Fibroblast of lung (primary cell): Measurements from ENCODE around the gene ABCB4. TPM values are rescaled to one million over a fixed set of nuclear protein-coding genes. Genes with fewer than 3 reads are reported as not detected.

Experiments used
- DNase-seq, 2 donors: peaks; one replicate each; pipeline versions ENCODE4 v3.0.0 to v3.0.0-alpha.2; 2010; ENCODE audit warnings: low read depth in 2 of 2
- H2AFZ ChIP-seq: 2 replicates; pipeline ENCODE4 v1.5.1; 2012; ENCODE audit warnings: low read length, control low read depth, inconsistent platforms
- H3K27ac ChIP-seq: 2 replicates; pipeline ENCODE4 v1.5.1; 2011; ENCODE audit warnings: low read length, control low read depth; ENCODE audit not compliant: insufficient read depth
- H3K27me3 ChIP-seq: 2 replicates; pipeline ENCODE4 v1.5.1; 2011; ENCODE audit warnings: mild to moderate bottlenecking, low read length; ENCODE audit not compliant: control insufficient read depth, insufficient read depth
- H3K36me3 ChIP-seq: 2 replicates; pipeline ENCODE4 v1.5.1; 2011; ENCODE audit warnings: low read length; ENCODE audit not compliant: control insufficient read depth, insufficient read depth
- H3K4me1 ChIP-seq: 2 replicates; pipeline ENCODE4 v1.5.1; 2011; ENCODE audit warnings: low read length; ENCODE audit not compliant: control insufficient read depth, insufficient read depth; ENCODE audit errors: extremely low read depth
- H3K4me2 ChIP-seq: 2 replicates; pipeline ENCODE4 v1.5.1; 2011; ENCODE audit warnings: low read length, control low read depth; ENCODE audit not compliant: insufficient read depth; ENCODE audit errors: extremely low read depth
- H3K4me3 ChIP-seq, 4 experiments: fragments of 200-600 bp in 1 of 4; sonication (generic) in 1 of 4; replicated peaks in 1 of 4; 2 replicates each; pipeline ENCODE4 v1.5.1; 2011 to 2016; ENCODE audit warnings: low read length in 4 of 4, low read depth in 3 of 4, mild to moderate bottlenecking in 3 of 4, control low read depth in 2 of 4, inconsistent platforms in 1 of 4, mixed read lengths in 1 of 4; ENCODE audit not compliant: insufficient read depth in 1 of 4; ENCODE audit errors: control extremely low read depth in 1 of 4
- H3K79me2 ChIP-seq: 2 replicates; pipeline ENCODE4 v1.5.1; 2012; ENCODE audit warnings: mild to moderate bottlenecking, low read length, inconsistent platforms; ENCODE audit not compliant: control insufficient read depth, insufficient read depth
- H3K9ac ChIP-seq: 2 replicates; pipeline ENCODE4 v1.5.1; 2011; ENCODE audit warnings: mild to moderate bottlenecking, low read length, control low read depth; ENCODE audit not compliant: insufficient read depth
- H3K9me3 ChIP-seq: 2 replicates; pipeline ENCODE4 v1.5.1; 2012; ENCODE audit warnings: low read depth, low read length; ENCODE audit not compliant: control insufficient read depth, insufficient read depth
- H4K20me1 ChIP-seq: 2 replicates; pipeline ENCODE4 v1.5.1; 2011; ENCODE audit warnings: low read length; ENCODE audit not compliant: control insufficient read depth, insufficient read depth; ENCODE audit errors: extremely low read depth
- CTCF ChIP-seq, 2 donors: IDR thresholded peaks in 1 of 2; conservative IDR thresholded peaks in 1 of 2; 1 replicate in 1 of 2; 2 replicates in 1 of 2; pipeline ENCODE4 v1.5.1; 2011 to 2012; ENCODE audit warnings: low read length in 2 of 2, control low read depth in 1 of 2, inconsistent platforms in 1 of 2, low read depth in 1 of 2, mild to moderate bottlenecking in 1 of 2
- EZH2 ChIP-seq: IDR thresholded peaks from 2 replicates; pipeline ENCODE4 v1.5.1; 2012; ENCODE audit warnings: low read length, control low read depth, mild to moderate bottlenecking; ENCODE audit errors: missing control alignments
- polyA plus RNA-seq, 2 donors: library from polyadenylated mRNA; depleted of rRNA in 1 of 2; stranded (reverse) in 1 of 2; unstranded in 1 of 2; fragments of >200 nt; gene quantifications; 2 replicates each; pipeline ENCODE4 v1.2.1, GENCODE V29; 2011 to 2012; ENCODE audit warnings: missing spikeins in 1 of 2
- total RNA-seq: library from RNA; depleted of rRNA; stranded (reverse); fragments of >200 nt; gene quantifications from 2 replicates; pipeline ENCODE4 v1.2.1, GENCODE V29; 2014

The ABCB4 gene
- total and polyA plus RNA-seq, 2 donors (not counting 1 experiment from before 2014, with no cell fraction given), result 0.16 to 0.66 TPM

GRCh38 chr7:87495366-87495765 is 19.9 kb upstream of the ABCB4 start:
- H3K27me3 ChIP-seq, result no peaks in the 10 kb centered on the region
- H3K36me3 ChIP-seq, result no peaks in the 10 kb centered on the region
- H3K9me3 ChIP-seq, result no peaks in the 10 kb centered on the region
- H3K4me2 ChIP-seq, result no peak overlapping the region
- TF ChIP-seq CTCF (conservative IDR thresholded peaks at IDR 0.05 in 1 of 2, IDR thresholded peaks at IDR 0.05 in 1 of 2; ENCODE audit: low read depth in 1 of 2, low read length in 2 of 2) (no peak), EZH2 (no peak)
- H3K27ac ChIP-seq, result no peak overlapping the region
- no peak overlapping the region for H3K9ac ChIP-seq
- no peak overlapping the region for H3K4me3 ChIP-seq
- no peak overlapping the region for H2AFZ ChIP-seq
- no peaks in the 10 kb centered on the region for H3K79me2 ChIP-seq
- no peaks in the 10 kb centered on the region for H3K4me1 ChIP-seq
- no peaks in the 10 kb centered on the region for H4K20me1 ChIP-seq
- DNase-seq, result no peak

GRCh38 chr7:87494454-87494853 is 19.0 kb upstream of the ABCB4 start:
- no peak overlapping the region for H3K9ac ChIP-seq
- no peaks in the 10 kb centered on the region for H4K20me1 ChIP-seq
- TF ChIP-seq EZH2 (no peak), CTCF (conservative IDR thresholded peaks at IDR 0.05 in 1 of 2, IDR thresholded peaks at IDR 0.05 in 1 of 2; ENCODE audit: low read depth in 1 of 2, low read length in 2 of 2) (no peak)
- no peak overlapping the region for H3K27ac ChIP-seq
- H3K4me1 ChIP-seq, result no peaks in the 10 kb centered on the region
- H3K9me3 ChIP-seq, result no peaks in the 10 kb centered on the region
- no peak for DNase-seq
- no peak overlapping the region for H2AFZ ChIP-seq
- no peaks in the 10 kb centered on the region for H3K79me2 ChIP-seq
- H3K4me3 ChIP-seq, result no peak overlapping the region
- no peaks in the 10 kb centered on the region for H3K36me3 ChIP-seq
- H3K4me2 ChIP-seq, result no peak overlapping the region
- H3K27me3 ChIP-seq, result no peaks in the 10 kb centered on the region

- no peak overlapping the region for H2AFZ ChIP-seq
- H4K20me1 ChIP-seq, result no peaks in the 10 kb centered on the region
- H3K4me3 ChIP-seq, result no peak overlapping the region
- no peak overlapping the region for H3K4me2 ChIP-seq
- TF ChIP-seq CTCF (conservative IDR thresholded peaks at IDR 0.05 in 1 of 2, IDR thresholded peaks at IDR 0.05 in 1 of 2; ENCODE audit: low read depth in 1 of 2, low read length in 2 of 2) (no peak), EZH2 (no peak)
- no peak overlapping the region for H3K27ac ChIP-seq
- no peaks in the 10 kb centered on the region for H3K9me3 ChIP-seq
- no peak for DNase-seq
- no peaks in the 10 kb centered on the region for H3K27me3 ChIP-seq
- no peaks in the 10 kb centered on the region for H3K36me3 ChIP-seq
- no peak overlapping the region for H3K9ac ChIP-seq
- no peaks in the 10 kb centered on the region for H3K79me2 ChIP-seq
- no peaks in the 10 kb centered on the region for H3K4me1 ChIP-seq
Measured at GRCh38 chr7:87483131-87483530, 7.7 kb upstream of the ABCB4 start.
